Measurements from ENCODE around the gene P2RX6. TPM values are rescaled to one million over a fixed set of nuclear protein-coding genes. Genes with fewer than 3 reads are reported as not detected.

Gene P2RX6
- total RNA-seq, 2 donors from 2014 or later, result 1.0 to 5.4 TPM

DNA sequence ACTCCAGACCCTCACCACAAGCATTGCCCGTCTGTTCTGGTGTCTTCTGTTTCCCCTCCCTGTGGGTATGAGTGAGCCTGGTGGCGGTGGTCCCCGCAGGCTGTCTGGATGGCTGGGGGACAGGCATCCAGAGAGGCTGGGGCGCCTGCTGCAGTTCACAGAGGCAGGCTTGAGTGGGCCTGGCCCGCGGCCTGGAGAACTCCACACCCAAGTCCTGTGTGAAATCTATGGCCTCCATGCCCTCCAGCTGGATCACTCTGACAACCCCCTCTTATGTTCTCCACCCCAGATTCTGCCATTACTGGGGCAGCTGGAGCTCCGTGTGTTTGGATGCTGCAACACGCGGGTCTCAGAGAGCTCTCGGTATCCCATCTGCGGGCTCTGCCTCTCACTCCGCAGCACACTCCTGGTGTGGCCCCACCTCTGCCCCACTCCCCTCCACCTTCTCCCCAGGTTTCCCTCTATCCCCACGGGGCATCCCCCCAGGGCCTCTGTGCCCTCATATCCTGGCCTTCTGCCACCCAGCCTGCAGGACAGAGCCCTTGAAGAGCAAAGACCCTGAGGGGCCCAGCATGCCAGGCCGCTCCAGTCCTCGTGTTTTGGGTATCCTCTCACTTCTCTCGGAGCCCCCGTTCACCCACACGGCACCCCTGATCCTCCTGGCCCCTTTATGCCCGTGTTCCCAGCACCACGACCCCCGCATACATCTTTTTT lies 62.1 kb downstream of the P2RX6 start:
- H3K36me3 ChIP-seq, result no peaks in the 10 kb centered on the region
- DNase-seq (ENCODE audit: low spot score), result no peak
- H3K4me1 ChIP-seq, result no peaks in the 10 kb centered on the region
- no peak overlapping the region for H3K4me3 ChIP-seq
- TF ChIP-seq, protein P1, sequence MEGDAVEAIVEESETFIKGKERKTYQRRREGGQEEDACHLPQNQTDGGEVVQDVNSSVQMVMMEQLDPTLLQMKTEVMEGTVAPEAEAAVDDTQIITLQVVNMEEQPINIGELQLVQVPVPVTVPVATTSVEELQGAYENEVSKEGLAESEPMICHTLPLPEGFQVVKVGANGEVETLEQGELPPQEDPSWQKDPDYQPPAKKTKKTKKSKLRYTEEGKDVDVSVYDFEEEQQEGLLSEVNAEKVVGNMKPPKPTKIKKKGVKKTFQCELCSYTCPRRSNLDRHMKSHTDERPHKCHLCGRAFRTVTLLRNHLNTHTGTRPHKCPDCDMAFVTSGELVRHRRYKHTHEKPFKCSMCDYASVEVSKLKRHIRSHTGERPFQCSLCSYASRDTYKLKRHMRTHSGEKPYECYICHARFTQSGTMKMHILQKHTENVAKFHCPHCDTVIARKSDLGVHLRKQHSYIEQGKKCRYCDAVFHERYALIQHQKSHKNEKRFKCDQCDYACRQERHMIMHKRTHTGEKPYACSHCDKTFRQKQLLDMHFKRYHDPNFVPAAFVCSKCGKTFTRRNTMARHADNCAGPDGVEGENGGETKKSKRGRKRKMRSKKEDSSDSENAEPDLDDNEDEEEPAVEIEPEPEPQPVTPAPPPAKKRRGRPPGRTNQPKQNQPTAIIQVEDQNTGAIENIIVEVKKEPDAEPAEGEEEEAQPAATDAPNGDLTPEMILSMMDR (IDR thresholded peaks at IDR 0.05), result no peak
- no peaks in the 10 kb centered on the region for H3K9me3 ChIP-seq
- no peak overlapping the region for H3K27ac ChIP-seq
- H3K27me3 ChIP-seq, result no peaks in the 10 kb centered on the region

MicroRNAs within 50 kb of the gene (microRNA counts, 767-probe panel; counts per million panel counts)
- microRNA hsa-miR-649, result 0 to 31.0 counts per million in 2 donors

Small RNA genes lying within 50 kb of the gene (microRNA-seq; reads per million reads assigned to microRNA genes)
- 0 reads per million in 2 donors for gene MIR649 (ENCODE audit: borderline number of aligned reads in 2 of 2, borderline replicate concordance in 1 of 2)

Other genes with a start within 250 kb of the P2RX6 start
- gene SERPIND1, start 241.1 kb upstream of the P2RX6 start, total RNA-seq, result 1 to 10 TPM; 1.5 to 4.1 TPM
- gene PI4KA, start 156.4 kb upstream of the P2RX6 start, total RNA-seq, result 10 to 100 TPM; 46.7 to 55.1 TPM
- 10 to 100 TPM; 20.8 to 26.0 TPM for gene SNAP29, start 156.2 kb upstream of the P2RX6 start, total RNA-seq
- 10 to 100 TPM; 46.7 to 53.7 TPM for gene CRKL, start 97.8 kb upstream of the P2RX6 start, total RNA-seq
- 1 to 10 TPM in 1 of 2 donors, under 1 TPM in 1; 0.75 to 1.0 TPM for gene AIFM3, start 47.9 kb upstream of the P2RX6 start, total RNA-seq
- gene LZTR1, start 32.9 kb upstream of the P2RX6 start, total RNA-seq, result 10 to 100 TPM; 20.7 to 24.7 TPM
- 10 to 100 TPM; 39.8 to 51.1 TPM for gene THAP7, start 13.0 kb upstream of the P2RX6 start, total RNA-seq
- 1 to 10 TPM; 1.9 to 5.0 TPM for gene SLC7A4, start 17.4 kb downstream of the P2RX6 start, total RNA-seq
- not detected for gene LRRC74B, start 30.8 kb downstream of the P2RX6 start, total RNA-seq